Measurements from ENCODE around the gene ZBTB20.

Gene ZBTB20

GRCh38 chr3:114332342-114333179, 814.5 kb downstream of the ZBTB20 start:
- no peak for DNase-seq (ENCODE audit: low read depth in 3 of 3)

DNA sequence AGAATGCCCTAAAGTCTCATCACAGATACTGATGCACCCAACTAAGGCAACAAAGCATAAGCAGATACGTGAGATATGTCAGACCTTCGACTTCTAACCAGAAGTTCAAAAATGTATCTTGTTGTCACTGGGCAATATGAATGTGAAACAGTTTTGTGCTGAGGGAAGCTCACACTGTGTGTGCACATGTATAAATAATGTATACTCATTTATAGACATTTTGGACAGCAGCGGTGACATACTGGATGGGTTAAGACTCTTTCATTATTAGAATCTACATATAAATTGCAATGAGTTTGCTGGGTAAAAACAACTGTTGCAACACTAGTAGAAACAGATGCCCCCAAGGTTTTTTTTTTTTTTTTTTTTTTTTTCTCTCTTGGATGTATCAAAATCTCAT, 815.4 kb downstream of the ZBTB20 start:
- no peak for DNase-seq (ENCODE audit: low read depth in 3 of 3)

DNA sequence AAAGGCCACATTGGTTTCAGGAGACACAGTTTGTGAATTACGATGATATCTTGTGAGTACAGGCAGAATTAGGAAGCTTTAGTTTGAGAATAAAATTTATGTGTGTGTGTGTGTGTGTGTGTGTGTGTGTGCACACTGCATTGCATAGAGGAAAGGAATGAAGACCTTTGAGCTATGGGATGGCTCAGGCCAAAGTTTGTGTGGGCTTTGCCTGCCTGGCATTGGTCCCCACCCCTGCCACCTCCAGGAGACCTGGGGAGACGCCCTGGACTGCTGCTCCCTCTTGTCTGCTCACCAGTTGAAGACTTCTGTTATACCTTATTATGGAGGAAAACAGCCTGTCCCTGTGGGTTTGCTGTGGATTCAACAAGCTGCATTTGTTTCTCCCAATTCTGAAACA, 816.1 kb downstream of the ZBTB20 start:
- no peak for DNase-seq (ENCODE audit: low read depth in 3 of 3)

GRCh38 chr3:114329823-114330222, 817.3 kb downstream of the ZBTB20 start:
- no peak for DNase-seq (ENCODE audit: low read depth in 3 of 3)

- DNase-seq (ENCODE audit: low read depth in 3 of 3): no peak
Observed at GRCh38 chr3:114328345-114328744, 818.7 kb downstream of the ZBTB20 start.

GRCh38 chr3:114327665-114328064, 819.4 kb downstream of the ZBTB20 start:
- no peak for DNase-seq (ENCODE audit: low read depth in 3 of 3)

DNA sequence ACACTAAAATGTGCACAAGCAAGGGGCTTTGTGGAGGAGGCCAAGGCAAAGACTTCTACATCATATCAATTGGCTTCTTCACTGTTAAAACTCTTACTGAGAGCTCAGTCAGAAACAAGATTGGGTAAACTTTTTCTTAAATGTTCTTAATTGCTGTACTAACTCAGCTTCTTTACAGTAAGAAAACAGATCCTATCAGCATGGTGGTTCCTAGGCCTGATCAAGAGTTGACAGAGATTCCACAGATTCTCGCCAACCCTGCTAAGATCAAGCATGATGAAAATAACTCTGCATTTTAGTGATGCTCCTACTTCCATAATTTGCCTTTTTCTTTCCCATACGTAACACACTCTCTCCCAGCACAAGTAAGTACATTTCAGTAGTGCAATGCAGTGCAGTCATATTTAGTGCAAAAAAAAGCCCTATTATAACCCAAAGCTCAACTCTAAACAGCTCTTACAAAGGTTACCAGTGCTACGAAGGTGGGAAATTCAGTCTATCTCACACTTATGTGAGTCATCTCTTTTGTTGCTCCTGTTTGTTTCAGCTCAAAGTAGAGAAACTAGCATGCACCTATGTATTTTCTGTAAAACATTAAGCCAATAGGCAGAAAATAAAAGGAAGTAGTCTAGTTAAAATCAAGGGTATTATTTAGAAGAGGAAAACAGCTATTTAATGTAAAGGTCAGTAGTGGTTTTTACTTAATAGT, 823.4 kb downstream of the ZBTB20 start:
- DNase-seq (ENCODE audit: low read depth in 3 of 3): no peak

DNA sequence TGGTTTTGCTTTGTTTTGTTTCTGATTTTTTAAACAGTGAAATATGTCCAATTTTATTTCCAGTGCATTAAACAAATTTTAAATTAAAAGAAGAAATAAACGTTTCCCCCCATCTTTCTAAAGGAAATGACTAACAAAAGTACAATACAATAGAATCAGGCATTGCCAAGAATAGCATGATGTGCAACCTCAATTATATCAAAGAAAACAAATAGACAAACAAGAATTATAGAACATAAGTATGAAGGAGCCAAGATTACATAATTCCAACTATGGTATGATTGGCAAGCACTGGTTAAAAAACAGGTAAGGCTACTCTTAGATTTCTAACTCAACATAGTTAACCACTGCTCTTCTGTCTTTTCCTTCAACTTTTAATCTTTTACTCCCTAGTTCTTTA, 826.8 kb downstream of the ZBTB20 start:
- no peak for DNase-seq (ENCODE audit: low read depth in 3 of 3)

GRCh38 chr3:114319453-114319852, 827.6 kb downstream of the ZBTB20 start:
- DNase-seq (ENCODE audit: low read depth in 3 of 3): no peak

- DNase-seq (ENCODE audit: low read depth in 3 of 3): no peak
Observed at GRCh38 chr3:114318295-114318694, 828.8 kb downstream of the ZBTB20 start.

GRCh38 chr3:114314282-114314681, 832.8 kb downstream of the ZBTB20 start:
- no peak for DNase-seq (ENCODE audit: low read depth in 3 of 3)

DNA sequence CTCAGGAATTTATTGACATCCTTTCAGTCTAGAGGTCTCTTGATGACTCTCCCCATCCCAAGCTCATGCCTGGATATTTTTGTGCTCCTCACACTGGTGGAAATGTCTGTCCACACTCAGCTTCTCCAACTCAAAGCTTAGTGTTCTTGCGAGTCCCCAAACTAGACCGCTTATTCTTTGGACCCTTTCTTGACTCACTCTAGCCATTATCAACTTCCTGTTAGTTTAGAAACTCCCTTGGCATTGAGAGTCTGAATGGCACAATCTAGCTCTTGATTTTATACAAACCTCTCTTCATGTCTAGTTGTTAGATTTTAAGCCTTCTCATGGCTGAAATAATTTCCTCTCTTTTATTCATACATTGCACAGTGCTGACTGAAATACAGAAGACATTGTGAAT, 833.7 kb downstream of the ZBTB20 start:
- DNase-seq (ENCODE audit: low read depth in 3 of 3): no peak

DNA sequence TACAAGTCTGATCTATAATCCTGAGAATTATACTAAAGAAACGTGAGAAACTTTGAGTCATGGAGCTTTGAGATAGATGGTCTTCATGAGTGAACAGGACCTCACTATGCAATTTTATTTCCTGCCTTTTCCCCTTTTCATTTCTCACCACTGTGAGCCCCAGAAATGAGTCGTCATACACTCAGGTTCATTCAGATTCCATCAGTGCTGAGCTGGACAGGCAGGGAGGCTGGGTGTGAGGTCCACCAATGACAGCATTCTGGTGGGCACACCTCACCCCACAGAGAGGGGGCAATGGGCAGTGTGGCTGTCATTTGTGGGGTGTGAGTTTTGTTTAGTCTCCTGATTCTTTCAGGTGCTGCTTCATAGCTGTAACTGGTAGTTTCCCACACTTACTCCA, 836.4 kb downstream of the ZBTB20 start:
- no peak for DNase-seq (ENCODE audit: low read depth in 3 of 3)

- peak in 1 of 3 donors; percentile 45 for DNase-seq (ENCODE audit: low read depth in 3 of 3)
Observed at GRCh38 chr3:114308830-114309229, 838.3 kb downstream of the ZBTB20 start.

- no peak for DNase-seq (ENCODE audit: low read depth in 3 of 3)
Observed at GRCh38 chr3:114308377-114308776, 838.7 kb downstream of the ZBTB20 start.

- no peak for DNase-seq (ENCODE audit: low read depth in 3 of 3)
Observed at GRCh38 chr3:114307832-114308231, 839.3 kb downstream of the ZBTB20 start.

DNA sequence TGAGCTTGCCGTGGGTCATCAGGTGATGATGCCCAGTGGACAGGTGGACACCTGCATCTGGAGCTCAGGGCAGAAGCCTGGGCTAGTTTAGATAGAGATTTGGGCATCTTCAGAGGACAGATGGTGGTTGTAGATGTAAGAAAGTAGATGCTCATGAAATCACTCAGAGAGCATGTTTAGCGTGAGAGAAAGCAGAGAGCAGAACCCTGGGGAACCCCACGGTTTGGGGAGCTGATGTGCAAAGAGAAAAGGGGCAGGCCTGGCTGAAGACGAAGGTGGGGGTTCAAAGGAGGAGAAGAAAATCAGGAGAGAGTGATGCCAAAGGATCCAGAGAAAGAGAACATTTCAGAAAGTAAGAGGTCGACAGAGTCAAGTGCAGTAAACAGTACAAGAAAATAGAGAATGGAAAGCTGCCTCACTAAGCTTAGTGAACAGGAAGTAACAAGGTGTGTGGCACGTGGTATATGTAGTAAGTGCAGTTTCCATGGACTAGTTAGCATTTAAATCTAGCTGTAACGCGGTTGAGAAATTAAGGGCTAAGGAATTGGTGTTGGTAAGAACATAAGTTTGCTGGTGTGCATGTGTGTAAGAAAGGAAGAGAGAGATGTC, 839.8 kb downstream of the ZBTB20 start:
- DNase-seq (ENCODE audit: low read depth in 3 of 3): no peak

GRCh38 chr3:114299941-114300624, 847.0 kb downstream of the ZBTB20 start:
- no peak for DNase-seq (ENCODE audit: low read depth in 3 of 3)

GRCh38 chr3:114299421-114299820, 847.7 kb downstream of the ZBTB20 start:
- DNase-seq (ENCODE audit: low read depth in 3 of 3): no peak

GRCh38 chr3:114295946-114296345, 851.1 kb downstream of the ZBTB20 start:
- no peak for DNase-seq (ENCODE audit: low read depth in 3 of 3)

- DNase-seq (ENCODE audit: low read depth in 3 of 3): no peak
Observed at GRCh38 chr3:114294940-114295480, 852.1 kb downstream of the ZBTB20 start.

Measured in stimulated activated CD4-positive, alpha-beta T cell treated with anti-CD3 and anti-CD28 coated beads, TNF-alpha, amount 100 ng/mL, for 48 hours (primary cell).